Measurements from ENCODE around the gene IGFBP5.

DNA sequence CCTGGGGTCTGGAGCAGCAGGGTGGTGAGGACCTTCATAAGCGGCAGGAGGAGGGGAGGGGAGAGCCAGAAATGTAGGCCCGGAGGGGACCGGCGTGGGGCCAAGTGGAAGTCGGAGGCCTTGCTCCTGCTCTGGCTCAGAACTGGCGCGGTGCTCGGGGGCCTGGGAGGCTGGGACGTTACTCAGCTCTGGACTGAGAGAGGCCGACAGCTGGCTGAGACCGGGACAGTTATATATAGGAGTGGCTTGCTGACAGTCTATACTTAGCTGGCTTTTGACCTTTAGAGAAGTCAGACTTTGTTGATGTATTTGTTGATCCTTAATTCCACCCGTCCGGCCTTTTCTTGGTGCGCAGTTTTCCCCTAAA lies 15.7 kb downstream of the IGFBP5 start:
- TF ChIP-seq, protein P1, sequence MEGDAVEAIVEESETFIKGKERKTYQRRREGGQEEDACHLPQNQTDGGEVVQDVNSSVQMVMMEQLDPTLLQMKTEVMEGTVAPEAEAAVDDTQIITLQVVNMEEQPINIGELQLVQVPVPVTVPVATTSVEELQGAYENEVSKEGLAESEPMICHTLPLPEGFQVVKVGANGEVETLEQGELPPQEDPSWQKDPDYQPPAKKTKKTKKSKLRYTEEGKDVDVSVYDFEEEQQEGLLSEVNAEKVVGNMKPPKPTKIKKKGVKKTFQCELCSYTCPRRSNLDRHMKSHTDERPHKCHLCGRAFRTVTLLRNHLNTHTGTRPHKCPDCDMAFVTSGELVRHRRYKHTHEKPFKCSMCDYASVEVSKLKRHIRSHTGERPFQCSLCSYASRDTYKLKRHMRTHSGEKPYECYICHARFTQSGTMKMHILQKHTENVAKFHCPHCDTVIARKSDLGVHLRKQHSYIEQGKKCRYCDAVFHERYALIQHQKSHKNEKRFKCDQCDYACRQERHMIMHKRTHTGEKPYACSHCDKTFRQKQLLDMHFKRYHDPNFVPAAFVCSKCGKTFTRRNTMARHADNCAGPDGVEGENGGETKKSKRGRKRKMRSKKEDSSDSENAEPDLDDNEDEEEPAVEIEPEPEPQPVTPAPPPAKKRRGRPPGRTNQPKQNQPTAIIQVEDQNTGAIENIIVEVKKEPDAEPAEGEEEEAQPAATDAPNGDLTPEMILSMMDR (conservative IDR thresholded peaks at IDR 0.05; ENCODE audit: low read depth, low read length) = no peak
- TF ChIP-seq EZH2phosphoT487 (IDR thresholded peaks at IDR 0.05; ENCODE audit: borderline replicate concordance, low read length) = no peak

Measured in PC-3 (cell line).